GM12873 (cell line): ENCODE measurements around the gene KCNJ13.

Source experiments
- CTCF ChIP-seq: IDR thresholded peaks from 2 replicates; pipeline ENCODE4 v1.5.1; 2012; ENCODE audit warnings: low read depth, mild to moderate bottlenecking, moderate library complexity, low read length, control low read depth; ENCODE audit not compliant: insufficient read depth; ENCODE audit errors: missing control alignments

KCNJ13 gene

DNA sequence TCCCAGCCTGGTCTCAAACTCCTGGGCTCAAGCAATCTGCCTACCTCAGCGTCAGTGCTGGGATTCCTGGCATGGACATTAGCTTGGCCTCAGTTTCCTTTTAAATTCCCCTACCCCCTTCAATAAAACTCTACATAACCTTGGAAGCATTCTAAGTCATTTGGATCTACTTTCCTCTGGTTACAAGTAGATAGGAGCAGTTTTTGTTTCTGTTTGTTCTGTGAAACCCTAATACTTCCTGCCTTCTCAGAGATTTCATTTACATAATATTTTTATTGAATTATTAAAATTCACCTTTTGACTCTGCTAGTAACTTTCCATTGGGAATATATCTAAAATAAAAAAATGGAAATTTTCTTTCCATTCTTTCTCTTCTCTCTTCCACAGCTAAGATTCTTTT is 53.3 kb downstream of the KCNJ13 start:
- TF ChIP-seq CTCF = no peak

DNA sequence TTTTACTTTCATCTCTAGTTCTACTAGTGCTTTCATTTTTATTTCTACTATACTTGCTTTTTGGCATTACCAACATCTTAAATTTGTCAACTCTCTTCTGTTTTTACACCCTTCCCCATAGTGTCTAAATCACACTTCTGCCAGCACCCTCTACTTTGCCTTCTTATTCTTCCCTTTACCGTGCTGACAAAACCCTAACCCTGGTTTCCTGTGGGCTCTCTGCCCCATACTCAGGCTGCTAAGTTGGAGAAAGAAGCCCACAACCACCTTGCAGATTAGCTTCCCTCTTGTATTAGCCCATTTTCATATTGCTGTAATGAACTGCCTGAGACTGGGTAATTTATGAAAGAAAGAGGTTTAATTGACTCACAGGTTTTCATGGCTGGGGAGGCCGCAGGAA is 54.5 kb downstream of the KCNJ13 start:
- no peak for TF ChIP-seq CTCF

DNA sequence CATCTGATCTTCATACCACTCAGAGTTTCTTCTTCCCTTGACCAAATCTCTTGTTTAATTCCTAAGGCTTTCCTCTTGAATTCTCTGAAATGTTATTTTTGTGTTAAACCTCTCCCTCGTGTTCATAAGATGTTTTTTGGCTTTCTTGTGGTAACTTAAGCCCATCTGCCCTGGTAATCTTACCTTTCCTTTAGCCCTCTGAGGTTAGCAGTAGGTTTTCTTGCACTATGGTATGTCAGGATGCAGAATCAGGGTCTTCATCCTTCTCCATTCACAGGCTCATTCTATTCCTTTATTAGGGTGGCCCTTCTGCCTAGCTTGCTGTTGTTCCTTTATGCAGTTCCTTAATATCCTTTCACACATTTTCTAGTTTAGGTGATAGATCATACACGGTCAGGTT is 55.1 kb downstream of the KCNJ13 start:
- TF ChIP-seq CTCF = no peak
